GM03348 (cell line): ENCODE data around the gene PITPNC1.
"Not testable (repeated sequence)": the region's sequence is repeated elsewhere in the genome, so short reads cannot be mapped to it uniquely, and the experiment has no call there.

ENCODE experiments used
- DNase-seq: peaks from one replicate; pipeline ENCODE4 v3.0.0; 2012; ENCODE audit warnings: low spot score

Gene PITPNC1

DNA sequence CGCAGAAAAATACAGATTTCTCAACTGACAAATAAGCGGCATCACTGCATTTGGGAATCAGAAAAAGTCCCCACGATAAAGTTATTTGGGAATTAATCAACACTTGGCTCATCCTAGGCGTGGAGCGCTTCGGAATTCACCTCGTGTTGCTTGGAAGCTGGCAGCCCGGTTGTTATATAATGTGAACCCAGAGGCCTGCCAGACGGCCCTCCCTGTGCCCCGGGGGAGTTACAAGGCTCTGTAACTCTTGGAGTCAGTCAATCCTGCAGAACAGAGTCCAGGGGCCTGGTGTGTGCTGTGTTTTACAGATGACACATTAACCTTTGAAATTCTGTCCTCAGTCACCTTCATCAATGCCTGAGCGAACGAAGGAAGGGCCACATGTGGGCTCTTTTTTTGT, 111.1 kb downstream of the PITPNC1 start:
- peak; percentile 53 for DNase-seq

DNA sequence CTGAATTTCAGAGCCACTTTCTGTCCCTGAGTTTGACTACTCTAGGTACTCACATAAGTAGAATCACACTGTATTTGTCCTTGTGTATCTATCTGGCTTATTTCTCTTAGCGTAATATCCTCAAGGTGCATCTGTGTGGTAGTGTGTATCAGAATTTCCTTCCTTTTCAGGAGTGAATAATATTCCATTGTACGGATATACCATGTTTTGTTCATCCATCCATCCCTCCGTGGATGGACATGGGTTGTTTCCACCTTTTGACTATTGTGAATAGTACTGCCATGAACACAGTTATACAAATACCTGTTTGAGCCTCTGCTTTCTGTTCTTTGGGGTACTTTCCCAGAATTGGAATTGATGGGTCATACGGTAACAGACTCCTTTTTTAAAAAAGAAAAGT, 111.7 kb downstream of the PITPNC1 start:
- DNase-seq = no peak

DNA sequence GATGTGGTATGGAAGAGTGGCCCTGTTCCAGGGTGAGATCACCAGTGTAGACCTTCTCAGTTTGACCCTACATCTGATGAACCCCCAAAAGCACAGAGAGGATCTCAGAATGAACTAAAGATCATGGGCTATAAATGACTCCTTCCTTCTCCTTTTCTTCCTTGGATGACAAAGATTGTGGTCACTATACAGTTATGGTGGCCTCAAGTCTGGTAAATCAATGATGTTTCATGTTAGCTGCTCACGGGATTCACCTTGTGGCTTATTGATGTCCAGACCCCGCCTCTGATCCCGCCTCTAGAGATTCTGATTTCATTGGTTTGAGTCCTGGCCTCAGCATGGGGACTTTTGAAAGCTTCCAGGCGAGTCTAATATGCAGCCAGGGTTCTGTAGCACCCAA, 112.2 kb downstream of the PITPNC1 start:
- DNase-seq = no peak

DNA sequence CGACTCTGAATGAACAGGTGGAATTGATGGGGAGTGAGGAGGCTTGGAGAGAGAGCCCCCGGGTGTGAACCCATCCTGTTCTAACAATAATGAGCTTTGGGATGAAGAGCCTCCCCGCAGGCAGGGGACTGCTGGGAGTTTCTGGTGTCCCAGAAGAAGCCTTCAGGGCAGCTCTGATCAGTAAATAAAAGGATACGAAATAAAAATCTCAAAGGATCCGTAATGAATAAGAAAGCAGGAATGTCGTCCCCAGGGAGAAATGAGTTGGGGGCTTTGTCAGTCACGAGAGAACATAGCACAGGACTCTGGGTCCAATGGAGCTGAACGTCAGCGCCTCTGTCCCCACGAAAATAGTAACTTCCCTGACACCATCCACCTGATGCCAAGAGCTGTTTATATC, 113.4 kb downstream of the PITPNC1 start:
- no peak for DNase-seq

DNA sequence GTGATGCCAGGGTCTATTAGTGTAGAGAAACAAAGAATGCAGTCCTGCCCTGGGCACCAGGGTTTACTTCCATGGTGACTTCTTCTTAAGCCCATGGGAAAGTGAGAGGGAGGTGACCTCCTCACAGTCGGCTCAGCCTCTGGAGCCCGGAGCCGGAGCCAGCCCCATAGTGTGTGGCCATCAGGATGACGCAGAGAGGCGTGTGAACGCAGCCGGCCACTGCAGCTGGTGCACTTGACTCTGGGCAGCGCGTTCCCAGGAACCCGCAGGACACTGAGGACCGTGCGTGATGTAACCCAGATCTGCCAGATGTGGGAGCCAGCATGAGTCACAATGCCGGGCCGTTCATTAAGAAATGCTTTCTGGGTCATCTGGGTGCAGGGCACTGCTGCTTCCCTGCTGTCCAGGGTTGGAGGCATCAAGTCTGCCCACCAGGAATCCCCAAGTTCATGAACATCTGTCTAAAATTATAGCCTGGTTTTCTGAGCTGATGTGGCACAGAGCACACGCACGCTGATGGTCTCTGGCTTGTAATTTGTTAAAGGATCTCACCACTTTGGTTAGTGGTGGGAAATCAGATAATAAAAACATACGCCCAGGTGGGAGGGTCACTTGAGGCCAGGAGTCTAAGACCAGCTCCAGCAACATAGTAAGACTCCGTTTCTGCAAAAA, 114.1 kb downstream of the PITPNC1 start:
- DNase-seq = peak; percentile 91

DNA sequence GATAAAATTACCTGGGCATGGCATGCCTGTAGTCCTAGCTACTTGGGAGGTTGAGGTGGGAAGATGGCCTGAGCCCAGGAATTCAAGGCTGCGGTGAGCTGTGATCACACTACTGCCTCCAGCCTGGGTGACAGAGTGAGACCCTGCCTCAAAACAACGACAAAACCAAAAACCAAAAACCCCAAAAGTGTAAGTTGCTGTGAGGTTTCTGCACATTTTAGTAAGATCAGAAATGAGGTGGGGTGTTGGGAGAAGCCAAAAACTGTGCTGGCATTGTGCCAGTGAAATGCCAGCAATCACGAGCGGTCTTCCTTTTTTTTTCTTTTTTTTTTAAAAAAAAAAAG, 114.6 kb downstream of the PITPNC1 start:
- DNase-seq = no peak

DNA sequence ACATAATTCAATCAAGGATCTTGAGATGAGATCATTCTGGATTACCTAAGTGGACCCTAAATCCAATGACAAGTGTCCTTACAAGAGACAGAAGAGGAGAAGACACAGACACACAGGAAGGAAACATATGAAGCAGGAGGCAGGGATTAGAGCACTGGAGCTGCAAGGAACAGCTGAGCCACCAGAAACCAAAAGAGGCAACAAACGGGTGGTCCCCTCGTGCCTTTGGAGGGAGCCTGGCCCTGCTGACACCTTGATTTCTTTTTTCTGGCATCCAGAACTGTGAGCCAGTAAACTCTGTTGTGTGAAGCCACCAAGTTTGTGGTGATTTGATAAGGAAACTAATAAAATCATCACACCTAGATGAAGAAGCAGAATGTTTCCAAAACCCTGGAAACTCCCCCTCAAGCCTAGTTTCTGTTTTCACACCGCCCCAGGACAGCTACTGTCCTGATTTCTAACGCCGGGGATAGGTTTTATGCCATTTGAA, 115.2 kb downstream of the PITPNC1 start:
- DNase-seq = no peak

DNA sequence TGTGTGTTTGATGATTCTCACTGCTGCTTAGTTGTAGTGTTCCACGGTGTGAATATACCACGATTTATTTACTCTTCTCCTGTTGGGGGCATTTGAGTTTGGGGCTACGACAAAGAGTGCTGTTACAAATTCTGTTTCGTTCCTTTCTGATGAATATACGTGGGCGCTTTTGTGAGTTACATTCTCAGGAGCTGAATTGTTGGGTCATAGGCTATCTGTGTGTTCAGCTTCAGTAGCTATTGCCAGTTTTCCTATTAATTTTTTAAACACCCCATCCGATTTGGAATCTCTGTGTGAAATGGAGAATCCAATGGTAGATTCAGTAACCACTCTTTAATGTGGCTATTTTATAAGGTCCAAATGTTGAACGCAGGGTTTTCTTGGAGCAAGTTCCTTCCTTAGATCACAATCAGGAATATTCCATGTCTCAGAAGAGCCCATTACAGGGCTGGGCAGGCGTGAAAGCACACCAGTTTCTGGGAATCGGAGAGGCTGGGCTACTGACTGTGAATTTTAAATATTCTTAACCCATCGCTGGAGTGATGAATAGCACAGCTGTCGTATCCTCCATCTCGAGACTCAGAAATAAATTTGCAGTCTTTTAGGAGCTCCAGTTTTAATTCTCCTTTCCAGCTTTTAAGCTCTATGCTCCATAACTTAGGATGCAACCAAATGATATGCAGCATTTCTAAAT, 115.9 kb downstream of the PITPNC1 start:
- no peak for DNase-seq

DNA sequence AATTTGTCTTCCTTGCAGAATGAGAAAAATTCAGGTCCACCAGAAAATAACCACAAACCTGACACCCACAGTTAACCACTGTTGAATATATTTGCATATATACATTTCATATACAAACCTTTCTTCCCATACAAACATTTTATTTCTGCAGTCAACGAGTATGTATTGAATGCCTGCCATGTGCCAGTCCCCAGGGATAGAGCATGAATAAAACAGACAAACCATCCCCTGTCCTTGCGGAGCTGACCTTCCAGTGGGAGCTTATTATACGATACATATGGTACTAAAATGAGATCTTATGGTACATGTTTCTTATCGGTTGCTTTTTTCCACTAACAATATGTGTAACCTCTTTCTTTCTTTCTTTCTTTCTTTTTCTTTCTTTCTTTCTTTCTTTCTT, 116.7 kb downstream of the PITPNC1 start:
- DNase-seq = no peak

DNA sequence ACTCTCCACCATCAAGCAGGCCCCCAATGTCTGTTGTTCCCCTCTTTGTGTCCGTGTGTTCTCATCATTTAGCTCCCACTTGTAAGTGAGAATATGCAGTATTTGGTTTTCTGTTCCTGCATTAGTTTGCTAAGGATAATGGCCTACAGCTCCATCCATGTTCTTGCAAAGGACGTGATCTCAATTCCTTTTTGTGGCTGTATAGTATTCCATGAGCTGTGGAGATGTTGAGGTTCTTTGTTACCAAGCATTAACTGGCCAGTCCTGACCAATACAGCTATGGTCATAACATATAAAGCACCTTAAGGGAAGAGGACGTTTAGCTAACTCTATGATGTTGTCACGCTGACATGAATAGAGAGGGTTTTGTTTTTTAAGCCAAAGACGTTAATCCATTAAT, 118.5 kb downstream of the PITPNC1 start:
- not testable (repeated sequence) for DNase-seq

DNA sequence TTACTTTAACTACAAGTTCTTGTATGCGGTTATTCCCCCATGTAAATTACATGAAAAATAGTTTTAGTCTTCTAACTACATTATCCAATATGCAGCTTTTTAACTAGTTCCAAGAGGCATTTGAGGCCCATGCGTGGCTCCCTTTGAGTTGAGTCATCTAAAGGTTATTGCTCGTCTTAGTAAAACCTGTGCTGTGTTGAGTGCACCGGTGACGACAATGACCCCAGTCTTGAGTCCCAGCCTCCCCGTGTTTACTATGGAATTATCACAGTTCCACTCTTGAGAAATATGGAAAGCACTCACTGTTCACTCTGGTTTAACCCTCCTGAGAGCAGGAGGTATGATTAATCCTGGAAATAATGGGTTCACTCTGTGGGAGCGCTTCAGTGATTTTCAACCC, 119.2 kb downstream of the PITPNC1 start:
- no peak for DNase-seq

DNA sequence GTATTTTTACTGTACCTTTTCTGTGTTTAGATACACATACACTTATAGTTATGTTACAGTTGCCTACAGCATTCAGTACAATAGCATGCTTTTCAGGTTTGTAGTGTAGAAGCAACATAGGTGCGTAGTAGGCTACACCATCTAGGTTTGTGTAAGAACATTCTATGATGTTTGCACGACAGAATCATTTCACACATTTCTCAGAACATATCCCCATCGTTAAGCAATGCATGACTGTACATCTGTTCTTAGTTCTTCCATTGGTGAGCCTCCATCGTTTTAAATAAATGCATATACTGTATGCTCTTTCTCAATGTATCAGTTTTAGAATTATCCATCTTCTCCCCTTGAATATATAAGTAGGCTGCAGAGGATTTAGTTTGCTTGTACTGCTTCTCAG, 122.6 kb downstream of the PITPNC1 start:
- no peak for DNase-seq

DNA sequence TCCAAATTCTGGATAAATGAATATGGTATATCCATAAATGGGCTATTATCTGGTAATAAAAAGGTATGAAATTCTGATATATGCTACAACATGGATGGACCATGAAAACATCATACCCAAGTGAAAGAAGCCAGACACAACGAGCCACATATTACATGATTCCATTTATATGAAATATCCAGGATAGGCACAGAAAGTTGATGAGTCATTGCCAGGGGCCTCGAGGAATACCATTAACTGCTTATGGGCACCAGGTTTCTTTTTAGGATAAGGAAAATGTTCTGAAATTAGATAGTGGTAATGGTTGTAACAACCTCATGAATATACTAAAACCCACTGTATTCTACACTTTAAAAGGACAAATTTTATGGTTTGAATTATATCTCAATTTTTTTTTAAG, 123.2 kb downstream of the PITPNC1 start:
- no peak for DNase-seq

DNA sequence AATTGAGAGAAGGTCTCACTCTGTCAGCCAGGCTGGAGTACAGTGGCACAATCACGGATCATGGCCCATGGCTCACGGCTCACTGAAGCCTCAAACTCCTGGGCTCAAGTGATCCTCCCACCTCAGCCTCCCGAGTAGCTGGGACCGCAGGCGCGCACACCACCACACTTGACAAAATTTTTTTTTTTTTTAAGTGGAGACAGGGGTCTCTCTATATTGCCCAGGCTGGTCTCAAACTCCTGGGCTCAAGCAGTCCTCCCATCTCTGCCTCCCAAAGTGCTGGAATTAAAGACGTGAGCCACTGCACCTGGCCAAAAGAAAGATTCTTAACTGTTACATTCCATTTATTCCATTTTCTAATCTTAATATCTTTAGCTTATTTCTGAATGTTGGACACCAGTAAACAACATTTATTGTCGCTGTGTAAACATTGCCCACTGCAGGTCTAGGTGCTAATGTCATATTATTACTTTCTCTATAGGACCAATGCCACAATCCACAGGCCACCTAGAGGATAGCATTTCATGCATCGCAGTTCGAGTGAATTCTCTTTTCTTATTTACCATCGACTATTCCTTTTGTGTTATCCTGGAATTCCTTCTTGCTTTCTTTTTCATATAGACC, 123.7 kb downstream of the PITPNC1 start:
- no peak for DNase-seq

DNA sequence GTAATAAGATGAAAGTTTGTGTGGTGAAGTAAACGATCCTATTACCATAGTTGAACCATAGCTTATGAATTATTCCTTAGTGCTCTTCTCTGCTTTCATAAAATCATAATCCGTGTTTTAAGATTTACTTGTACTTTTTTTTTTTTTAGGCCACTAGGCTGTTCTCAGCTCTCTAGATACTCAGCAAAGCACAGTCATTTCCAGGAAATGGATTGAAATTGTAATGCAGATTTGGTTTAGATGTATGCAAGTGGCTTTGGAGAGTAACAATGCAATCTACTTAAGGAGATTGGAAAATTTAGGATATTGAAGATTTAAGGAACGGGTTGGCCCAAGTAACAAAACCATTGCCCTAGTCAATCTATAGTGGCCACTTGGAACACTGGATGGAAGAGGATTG, 125.1 kb downstream of the PITPNC1 start:
- DNase-seq = no peak

DNA sequence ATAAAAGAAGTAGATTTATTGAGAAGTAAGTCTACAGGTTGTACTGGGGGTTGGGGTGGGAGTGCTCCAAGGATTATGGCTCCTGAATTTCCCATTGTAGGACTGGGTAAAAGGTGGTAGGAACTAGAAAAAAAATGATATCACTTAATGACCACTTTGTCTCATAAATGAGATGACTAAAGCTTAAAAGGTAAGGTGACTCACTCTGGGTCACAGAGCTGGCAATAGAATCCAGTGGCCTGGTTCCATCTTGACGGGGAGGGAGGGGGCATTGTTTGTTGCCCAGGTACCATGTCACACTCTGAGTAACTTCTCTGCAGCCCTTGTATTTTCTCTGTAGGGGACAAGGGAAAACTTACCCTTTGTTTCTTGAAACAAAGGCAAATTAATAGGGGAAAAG, 126.1 kb downstream of the PITPNC1 start:
- no peak for DNase-seq

DNA sequence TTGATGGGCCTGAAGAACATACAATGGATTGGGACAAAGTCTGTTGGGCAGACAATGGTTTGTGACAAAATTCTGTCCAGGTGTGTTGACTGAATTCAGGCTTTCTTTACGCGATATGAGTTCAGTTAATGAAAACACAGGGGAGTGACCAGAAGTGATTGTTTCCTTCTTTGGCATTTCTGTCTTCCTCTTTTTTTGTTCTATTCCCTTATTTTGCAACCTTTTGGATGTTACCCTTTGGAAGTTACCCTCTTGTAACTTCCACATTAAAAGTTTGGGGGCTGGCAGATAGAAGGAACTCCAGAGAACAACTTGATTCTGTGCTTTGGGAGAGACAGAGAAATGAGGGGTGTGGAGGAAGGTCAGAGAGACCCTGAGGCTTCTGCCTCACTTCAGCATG, 126.7 kb downstream of the PITPNC1 start:
- DNase-seq = no peak

DNA sequence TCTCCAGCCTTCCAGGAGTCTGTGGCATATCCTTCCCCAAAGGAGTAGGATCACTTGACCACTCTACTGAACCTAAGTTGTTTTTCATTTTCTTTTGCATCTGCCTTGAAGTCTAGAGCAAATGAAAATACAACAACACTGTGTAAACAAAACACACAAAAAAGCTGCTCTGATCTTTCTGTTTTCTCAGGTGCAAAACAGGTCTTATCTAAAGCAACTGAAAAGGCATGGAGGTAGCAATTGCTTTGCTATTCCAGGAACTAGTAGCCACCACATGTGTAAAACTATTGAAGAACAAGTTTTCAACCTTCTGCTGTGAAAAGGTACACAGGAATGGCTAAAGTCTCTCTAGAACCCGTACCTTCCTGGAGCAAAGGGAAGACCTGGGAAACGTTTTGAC, 127.1 kb downstream of the PITPNC1 start:
- no peak for DNase-seq

DNA sequence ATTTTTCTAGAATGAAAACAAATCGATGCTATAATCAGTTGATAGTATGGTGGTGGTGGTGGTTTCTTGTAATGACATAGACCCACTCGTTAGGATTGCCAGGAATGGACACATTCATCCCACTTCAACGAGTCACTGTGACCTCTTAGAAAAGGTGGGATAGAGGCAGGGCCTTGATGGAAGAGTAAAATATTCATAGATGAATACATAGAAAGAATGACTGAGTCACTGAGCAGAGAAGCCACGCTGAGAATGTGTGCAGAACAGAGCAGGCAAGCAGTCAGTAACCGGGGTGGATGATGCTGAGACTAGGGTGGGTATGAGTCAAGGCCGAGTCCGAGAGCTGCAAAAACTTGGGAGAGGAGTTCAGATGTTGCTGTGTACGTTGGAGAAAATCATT, 129.9 kb downstream of the PITPNC1 start:
- DNase-seq = peak; percentile 55

DNA sequence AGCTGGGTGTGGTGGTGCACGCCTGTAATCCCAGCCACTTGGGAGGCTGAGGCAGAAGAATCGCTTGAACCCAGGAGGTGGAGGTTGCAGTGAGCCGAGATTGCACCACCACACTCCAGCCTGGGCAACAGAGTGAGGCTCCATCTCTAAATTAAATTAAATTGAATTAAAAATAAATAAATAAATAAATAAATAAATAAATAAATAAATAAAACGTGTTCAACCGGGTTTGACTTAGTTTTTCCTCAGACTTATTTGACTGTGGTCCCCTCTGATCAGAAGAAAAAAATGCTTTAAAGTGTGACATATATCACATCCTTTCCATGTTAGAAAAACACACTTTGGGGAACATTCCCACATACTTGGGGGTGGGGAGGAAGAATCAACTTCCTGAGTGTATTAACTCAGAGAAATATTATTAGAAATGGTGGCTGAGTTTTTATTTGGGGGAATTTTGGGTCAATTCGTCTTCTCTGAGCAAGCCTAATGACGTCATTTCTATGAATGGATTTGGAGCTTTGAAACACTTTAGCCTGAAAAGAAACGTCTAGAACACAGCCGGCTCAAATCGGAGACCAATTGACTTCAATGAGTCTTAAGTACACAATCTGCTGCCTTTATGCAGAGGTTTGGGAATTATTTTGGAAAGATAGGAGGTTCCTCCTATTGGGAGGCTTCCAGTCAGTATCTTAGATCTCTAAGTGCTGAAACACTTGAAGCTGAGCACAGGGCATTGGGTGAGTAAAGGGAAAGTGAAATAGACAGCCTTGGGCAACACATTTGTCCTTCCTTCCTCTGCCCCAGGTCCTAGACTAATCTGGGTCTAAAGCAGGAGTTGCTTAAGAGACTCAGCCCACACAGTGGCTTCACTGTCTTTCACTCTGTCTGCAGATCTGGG, 132.6 kb downstream of the PITPNC1 start:
- DNase-seq = peak; percentile 42

DNA sequence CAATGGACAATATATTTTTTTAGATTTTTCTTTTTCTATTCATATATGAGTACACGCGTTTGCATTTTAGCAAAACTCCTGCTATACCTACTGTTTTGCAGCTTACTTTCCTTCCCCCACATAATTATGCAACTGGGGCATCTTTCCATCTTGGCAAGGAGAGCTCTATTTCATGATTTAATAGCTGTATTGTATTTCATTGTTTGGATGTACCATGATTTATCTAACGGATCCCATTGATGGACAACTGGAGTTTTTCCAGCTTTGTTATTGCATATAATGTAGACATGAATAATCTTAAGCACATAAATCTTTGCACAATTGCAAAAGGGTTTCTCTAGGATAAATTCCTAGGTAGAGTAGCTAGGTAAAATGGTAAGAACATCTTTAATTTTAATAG, 133.9 kb downstream of the PITPNC1 start:
- no peak for DNase-seq

DNA sequence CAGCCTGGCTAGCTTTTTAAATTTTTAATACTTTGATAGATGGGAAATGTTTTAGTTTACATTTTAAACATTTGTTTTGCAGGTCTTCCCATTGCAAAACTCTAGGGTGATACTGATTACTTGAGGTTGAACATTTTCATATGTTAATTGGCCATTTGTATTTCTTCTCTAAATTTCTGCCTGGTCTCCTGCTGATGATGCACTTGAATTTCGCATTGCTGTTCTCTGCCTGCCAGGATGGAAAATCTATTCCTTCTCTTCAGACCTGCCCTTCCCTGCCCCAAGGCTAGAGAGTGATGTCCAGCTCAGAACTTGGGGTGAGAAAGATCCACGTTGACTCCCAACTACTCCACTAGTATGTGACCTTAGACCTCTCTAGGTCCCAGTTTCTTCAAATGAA, 134.7 kb downstream of the PITPNC1 start:
- no peak for DNase-seq

DNA sequence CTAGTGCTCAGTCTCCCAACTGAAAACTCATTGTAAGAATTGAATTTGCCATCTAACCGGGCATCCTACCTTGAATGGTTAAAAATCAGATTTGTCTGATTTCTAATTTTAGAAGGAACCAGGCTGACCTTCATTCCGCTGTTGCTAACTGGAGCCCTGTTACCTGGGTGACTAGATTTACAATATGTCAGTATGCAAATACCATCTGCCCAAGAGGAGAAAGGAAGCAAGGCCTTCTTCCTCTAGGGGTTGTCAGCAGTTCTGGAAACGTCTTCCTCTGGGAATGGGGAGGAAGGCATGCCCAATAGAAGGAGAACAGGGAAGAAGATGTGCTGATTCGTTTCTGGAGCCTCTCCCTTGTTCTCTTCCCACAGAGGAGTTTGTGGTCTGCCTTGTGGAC, 137.9 kb downstream of the PITPNC1 start:
- no peak for DNase-seq
